Activated T-helper 1 cell treated with anti-CD3 and anti-CD28 coated beads, Interleukin-12 subunit alpha, Interleukin-12 subunit beta, Interleukin-2, Interleukin-4 antibody, amounts not matched to agents 30 ng/mL and 10 ng/mL and 1 ng/mL, durations not matched to agents 14 hours and 24 hours and 36 hours (primary cell): ENCODE measurements around the gene UBN1. TPM values are rescaled to one million over a fixed set of nuclear protein-coding genes. Genes with fewer than 3 reads are reported as not detected.

Experiments used
- DNase-seq: peaks from one replicate; pipeline ENCODE4 v3.0.0; 2021; ENCODE audit warnings: low spot score
- H3K27ac Mint-ChIP-seq: one replicate; pipeline ENCODE4 v1.8.0; 2021; ENCODE audit warnings: mild to moderate bottlenecking, mixed read lengths
- H3K27me3 Mint-ChIP-seq: one replicate; pipeline ENCODE4 v1.8.0; 2022; ENCODE audit warnings: mild to moderate bottlenecking, moderate library complexity, mixed read lengths; ENCODE audit not compliant: insufficient read depth
- H3K36me3 Mint-ChIP-seq: one replicate; pipeline ENCODE4 v1.8.0; 2021; ENCODE audit warnings: low read depth, mixed read lengths
- H3K4me1 Mint-ChIP-seq: one replicate; pipeline ENCODE4 v1.8.0; 2021; ENCODE audit warnings: low read depth, mixed read lengths
- H3K4me3 Mint-ChIP-seq: one replicate; pipeline ENCODE4 v1.8.0; 2021; ENCODE audit warnings: mild to moderate bottlenecking, moderate library complexity, mixed read lengths
- H3K9me3 Mint-ChIP-seq: one replicate; pipeline ENCODE4 v1.8.0; 2021; ENCODE audit warnings: mixed read lengths
- intact Hi-C: fragments of 100-400 bp; cut with micrococcal nuclease; formaldehyde crosslinking; loops from one replicate; pipeline ENCODE4 v1.15.1; 2024
- total RNA-seq: library from RNA; stranded (reverse); gene quantifications from 2 replicates; pipeline ENCODE4 v1.2.3, GENCODE V29; 2022

UBN1 gene
- total RNA-seq, 1 donor from 2014 or later, result 39.6 TPM

DNA sequence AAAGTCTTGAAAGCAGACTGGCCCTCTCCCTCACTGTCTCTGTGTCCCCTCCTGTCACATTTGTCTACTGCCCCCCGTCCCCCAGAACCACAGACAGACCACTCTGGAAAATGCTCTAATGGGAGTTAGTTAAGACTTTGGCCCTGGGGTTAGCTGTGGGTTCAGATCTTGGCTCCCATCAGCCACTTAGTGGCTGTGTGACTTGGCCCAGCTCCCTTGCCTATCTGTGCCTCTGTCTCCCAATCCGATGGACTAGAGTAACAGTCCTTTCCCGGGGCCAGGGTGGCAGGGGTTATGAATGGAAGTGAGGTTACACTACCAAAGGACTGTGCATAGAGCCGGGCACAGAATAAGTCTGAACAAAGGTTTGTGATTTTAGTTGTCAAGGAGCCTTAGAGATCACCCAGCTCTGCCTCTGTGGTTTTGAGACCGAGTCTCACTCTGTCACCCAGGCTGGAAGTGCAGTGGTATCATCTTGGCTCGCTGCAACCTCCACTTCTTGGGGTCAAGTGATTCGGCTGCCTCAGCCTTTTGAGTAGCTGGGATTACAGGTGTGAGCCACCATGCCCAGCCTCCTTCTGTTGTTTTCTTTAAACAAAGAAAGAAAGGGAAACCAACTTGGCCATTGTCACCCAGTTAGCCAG is 66.0 kb downstream of the UBN1 start:
- Mint-ChIP-seq H3K36me3 (no peaks in the 10 kb centered on the region), H3K4me1 (no peaks in the 10 kb centered on the region), H3K27me3 (peaks cover 4% of the 10 kb centered on the region), H3K9me3 (no peaks in the 10 kb centered on the region), H3K4me3 (no peak overlapping the region), H3K27ac (no peak overlapping the region)
- no peak for DNase-seq
- intact Hi-C loops, result no loop called here

DNA sequence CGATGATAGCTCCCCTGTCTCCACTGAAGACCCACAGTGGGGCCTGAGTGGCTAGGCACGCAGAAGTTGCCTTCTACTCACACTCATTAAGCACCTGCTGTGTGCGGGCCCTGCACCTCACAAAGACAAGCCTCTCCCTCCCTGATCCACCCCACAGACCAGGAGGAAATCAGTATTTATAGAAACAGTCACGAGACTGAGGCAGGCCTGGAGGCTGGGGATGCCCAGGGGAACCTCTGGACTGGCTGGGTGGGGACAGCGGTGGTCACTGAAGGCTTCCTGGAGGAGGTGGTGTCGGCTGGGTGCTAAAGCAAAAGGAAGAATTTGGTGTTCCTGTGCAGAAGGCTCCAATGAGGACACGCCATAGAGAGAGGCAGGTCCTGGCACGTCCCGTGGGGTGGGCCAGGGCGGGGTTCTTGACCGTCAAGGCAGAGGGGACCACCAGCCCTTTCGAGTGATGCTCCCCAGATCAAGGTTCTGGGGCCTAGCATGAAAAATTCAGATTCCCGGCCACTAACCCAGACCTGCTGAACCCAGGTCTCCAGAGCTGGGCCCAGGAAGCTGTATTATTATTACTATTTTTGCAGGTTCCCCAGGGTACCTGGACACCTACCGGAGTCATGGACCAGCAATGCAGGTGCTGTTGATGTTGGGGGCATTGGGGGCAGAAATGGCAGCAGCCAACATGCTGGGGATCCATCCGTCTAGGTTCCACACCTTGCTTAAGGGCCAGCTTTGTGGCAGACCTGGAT is 66.7 kb downstream of the UBN1 start:
- Mint-ChIP-seq H3K4me1 (no peaks in the 10 kb centered on the region), H3K27me3 (peaks cover 2% of the 10 kb centered on the region), H3K36me3 (no peaks in the 10 kb centered on the region), H3K9me3 (no peaks in the 10 kb centered on the region), H3K4me3 (no peak overlapping the region), H3K27ac (no peak overlapping the region)
- DNase-seq, result no peak
- intact Hi-C loops, result no loop called here

DNA sequence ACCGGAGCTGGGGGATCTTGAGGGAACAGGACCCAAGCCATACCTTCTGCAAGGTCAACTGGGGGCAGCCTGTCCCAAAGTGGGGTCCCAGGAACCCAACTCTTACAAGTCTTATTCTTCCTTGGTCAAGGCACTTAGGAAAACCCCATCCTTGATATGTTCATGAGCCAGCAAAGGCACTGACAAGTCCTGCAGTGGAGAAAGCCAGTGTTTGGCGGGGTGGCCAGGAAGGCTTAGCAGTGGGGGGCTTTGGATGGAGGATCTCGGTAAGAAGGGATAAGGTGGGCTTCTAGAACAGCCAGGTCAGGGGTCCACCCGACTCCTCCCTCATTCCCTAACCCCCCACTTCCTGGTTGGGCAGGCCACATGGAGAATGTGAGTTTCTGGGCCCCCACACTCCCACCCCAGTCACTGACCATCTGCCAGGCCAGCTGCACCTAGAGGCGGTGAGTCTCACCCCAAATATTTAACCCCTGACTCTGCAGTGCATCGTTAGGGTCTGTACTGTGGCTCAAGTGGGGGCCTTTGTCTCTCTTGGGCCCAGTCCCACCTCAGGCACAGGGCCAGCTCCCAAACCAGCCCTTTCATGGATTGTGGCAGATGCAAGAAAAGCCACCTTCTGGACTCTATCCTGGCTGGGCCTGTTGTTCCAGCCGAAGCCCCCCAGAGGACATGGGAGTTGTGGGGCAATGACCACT is 67.4 kb downstream of the UBN1 start:
- Mint-ChIP-seq H3K4me1 (no peaks in the 10 kb centered on the region), H3K4me3 (no peak overlapping the region), H3K9me3 (no peaks in the 10 kb centered on the region), H3K27ac (no peak overlapping the region), H3K27me3 (peaks cover 2% of the 10 kb centered on the region), H3K36me3 (no peaks in the 10 kb centered on the region)
- DNase-seq, result no peak
- intact Hi-C loops, result no loop called here

DNA sequence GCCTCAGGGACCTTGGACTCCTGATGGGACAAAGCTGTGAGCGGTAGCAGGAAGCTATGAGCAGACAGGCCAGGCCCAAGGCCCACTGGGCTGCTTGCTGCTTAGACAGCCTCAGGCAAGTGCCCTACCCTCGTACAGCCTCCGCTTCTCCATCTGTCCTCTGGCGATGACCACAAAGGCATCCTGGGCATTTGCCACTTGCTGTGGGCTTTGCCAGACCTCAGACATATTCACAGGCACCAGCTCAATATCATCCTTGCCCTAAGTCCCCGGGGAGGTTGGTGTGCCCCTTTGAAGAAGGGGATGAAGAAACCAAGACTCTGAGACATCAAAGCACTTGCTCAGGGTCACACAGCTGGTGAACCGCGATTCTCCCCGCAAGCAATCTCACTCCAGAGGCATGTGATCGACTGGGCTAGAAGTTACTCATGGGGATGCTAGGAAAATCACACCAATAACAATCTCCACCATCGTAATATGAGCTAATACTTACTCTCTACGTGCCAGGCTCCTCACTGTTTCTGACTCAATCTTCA is 68.0 kb downstream of the UBN1 start:
- no peak overlapping the region for H3K4me3 Mint-ChIP-seq
- intact Hi-C loops, result no loop called here
- no peaks in the 10 kb centered on the region for H3K36me3 Mint-ChIP-seq
- DNase-seq, result no peak
- no peaks in the 10 kb centered on the region for H3K9me3 Mint-ChIP-seq
- no peak overlapping the region for H3K27ac Mint-ChIP-seq
- H3K27me3 Mint-ChIP-seq, result no peaks in the 10 kb centered on the region
- H3K4me1 Mint-ChIP-seq, result no peaks in the 10 kb centered on the region

DNA sequence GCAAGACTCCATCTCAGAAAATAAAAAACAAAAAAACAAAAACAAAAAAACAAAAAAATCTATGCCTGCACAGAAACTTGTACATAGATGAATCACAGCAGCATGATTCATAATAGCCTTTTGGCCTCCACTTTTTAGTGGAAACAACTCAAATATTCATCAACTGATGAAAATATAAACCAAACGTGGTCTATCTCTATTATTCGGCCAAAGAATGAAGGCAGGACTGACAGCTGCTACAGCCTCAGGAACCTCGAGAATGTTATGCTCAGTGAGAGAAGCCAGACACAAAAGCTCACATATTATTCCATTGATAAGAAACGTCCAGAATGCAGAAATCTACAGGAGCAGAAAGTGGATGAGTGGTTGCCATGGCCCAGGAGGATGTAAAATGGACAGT is 69.8 kb downstream of the UBN1 start:
- H3K27me3 Mint-ChIP-seq, result no peaks in the 10 kb centered on the region

DNA sequence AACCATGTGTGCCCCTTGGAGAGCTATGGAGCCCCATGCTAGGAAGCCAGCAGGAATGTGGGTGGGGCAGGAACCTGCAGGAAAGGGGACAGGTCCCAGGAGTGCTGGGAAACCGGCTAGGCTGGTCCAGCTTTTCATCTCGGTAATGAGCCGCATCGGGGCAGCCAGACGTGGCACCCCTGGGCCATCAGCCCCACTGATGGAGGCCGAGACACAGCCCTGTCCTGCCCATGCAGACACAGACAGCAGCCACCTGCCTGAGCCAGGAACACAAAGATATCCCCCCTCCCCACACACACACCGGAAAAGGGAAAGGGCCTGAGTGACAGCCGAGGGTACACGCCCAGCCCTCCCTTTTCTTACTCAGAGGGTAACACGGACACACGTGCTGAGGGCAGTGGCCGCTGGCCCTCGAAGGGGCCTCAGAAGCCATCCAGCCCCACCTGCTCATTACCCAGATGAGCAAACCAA is 71.5 kb downstream of the UBN1 start:
- Mint-ChIP-seq H3K27ac (no peak overlapping the region), H3K4me3 (no peak overlapping the region), H3K4me1 (no peaks in the 10 kb centered on the region), H3K27me3 (no peaks in the 10 kb centered on the region), H3K9me3 (no peaks in the 10 kb centered on the region), H3K36me3 (no peaks in the 10 kb centered on the region)
- intact Hi-C loops, result no loop called here
- no peak for DNase-seq

More for the DNA sequence above, 69.8 kb downstream of the UBN1 start:
- Mint-ChIP-seq H3K4me1 (no peaks in the 10 kb centered on the region), H3K36me3 (no peaks in the 10 kb centered on the region), H3K4me3 (no peak overlapping the region), H3K27ac (no peak overlapping the region), H3K9me3 (no peaks in the 10 kb centered on the region)
- intact Hi-C loops, result no loop called here
- no peak for DNase-seq

DNA sequence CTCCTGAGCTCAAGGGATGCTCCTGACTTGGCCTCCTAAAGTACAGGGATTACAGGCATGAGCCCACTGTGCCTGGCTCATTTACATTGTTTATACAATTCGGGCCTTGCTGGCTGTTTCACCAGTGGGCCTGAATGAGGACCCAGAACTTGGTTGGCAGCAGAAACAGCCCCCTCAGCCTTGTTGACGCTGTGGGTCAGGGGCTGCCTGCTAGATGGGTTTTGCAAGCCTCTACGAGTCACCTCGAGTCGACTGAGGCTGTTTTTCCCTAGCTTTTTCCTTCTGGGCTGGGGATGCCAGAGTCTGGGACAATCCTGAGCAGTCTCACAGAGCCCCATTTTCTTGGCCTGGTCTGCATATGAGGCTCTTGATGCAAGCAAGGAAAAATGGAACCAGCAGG is 73.5 kb downstream of the UBN1 start:
- Mint-ChIP-seq H3K9me3 (no peaks in the 10 kb centered on the region), H3K36me3 (no peaks in the 10 kb centered on the region), H3K4me3 (no peak overlapping the region)

DNA sequence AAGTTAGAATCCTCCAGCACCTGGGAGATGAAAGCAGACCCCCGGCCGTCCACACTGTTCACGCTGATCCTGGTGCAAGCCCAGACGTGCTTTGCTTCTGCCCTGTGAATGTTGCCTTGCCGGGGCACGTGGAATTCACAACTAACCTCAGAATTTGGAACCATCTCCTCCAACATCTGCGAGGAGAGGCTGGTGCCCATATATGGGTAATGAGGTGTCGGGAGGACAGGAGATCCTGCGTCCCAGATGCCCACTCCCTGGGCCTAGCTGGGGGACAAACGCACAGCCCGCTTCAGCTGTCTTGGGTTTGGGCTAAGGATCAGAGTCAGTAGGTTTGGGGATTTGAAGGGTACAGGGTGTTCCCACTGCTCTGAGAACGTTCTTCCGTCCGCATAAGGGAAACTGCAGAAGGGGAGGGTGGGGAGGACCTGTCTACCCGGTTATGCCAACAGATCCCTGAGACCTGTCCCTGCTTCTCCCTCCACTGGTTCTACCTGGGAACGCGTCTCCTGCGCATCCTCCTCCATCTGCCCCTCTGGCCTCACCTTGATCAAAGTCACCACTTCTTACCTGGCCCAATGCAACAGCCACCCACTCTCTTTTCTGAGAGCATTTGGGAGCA is 75.6 kb downstream of the UBN1 start:
- Mint-ChIP-seq H3K27ac (no peak overlapping the region), H3K4me3 (no peak overlapping the region), H3K9me3 (peaks cover 15% of the 10 kb centered on the region), H3K27me3 (no peaks in the 10 kb centered on the region), H3K36me3 (peaks cover 3% of the 10 kb centered on the region), H3K4me1 (no peaks in the 10 kb centered on the region)
- DNase-seq, result no peak
- intact Hi-C loops, result no loop called here

More for the DNA sequence above, 73.5 kb downstream of the UBN1 start:
- intact Hi-C loops, result no loop called here
- no peaks in the 10 kb centered on the region for H3K27me3 Mint-ChIP-seq
- no peaks in the 10 kb centered on the region for H3K4me1 Mint-ChIP-seq
- DNase-seq, result no peak
- no peak overlapping the region for H3K27ac Mint-ChIP-seq

DNA sequence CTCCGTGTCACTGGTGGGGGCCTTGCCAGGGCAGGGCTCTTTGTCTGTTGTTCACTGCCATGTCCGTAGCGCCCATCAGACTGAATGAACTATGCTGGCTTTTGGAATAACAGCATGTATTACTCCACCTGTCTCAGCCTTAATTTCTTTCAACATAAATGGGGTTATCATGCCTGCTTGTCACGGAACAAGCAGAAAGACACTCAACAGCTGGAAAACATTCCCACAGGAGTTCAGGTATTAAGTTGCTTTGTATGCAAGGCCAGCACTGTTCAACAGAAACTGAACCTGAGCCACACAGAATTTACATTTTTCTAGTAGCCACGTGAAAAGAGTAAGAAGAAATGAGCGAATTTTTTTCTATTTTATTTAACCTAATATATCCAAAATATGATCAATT is 76.6 kb downstream of the UBN1 start:
- intact Hi-C loops, result no loop called here
- H3K27ac Mint-ChIP-seq, result no peak overlapping the region
- H3K9me3 Mint-ChIP-seq, result peaks cover 15% of the 10 kb centered on the region
- peaks cover 3% of the 10 kb centered on the region for H3K36me3 Mint-ChIP-seq
- H3K4me3 Mint-ChIP-seq, result no peak overlapping the region
- no peaks in the 10 kb centered on the region for H3K4me1 Mint-ChIP-seq
- H3K27me3 Mint-ChIP-seq, result no peaks in the 10 kb centered on the region
- no peak for DNase-seq

DNA sequence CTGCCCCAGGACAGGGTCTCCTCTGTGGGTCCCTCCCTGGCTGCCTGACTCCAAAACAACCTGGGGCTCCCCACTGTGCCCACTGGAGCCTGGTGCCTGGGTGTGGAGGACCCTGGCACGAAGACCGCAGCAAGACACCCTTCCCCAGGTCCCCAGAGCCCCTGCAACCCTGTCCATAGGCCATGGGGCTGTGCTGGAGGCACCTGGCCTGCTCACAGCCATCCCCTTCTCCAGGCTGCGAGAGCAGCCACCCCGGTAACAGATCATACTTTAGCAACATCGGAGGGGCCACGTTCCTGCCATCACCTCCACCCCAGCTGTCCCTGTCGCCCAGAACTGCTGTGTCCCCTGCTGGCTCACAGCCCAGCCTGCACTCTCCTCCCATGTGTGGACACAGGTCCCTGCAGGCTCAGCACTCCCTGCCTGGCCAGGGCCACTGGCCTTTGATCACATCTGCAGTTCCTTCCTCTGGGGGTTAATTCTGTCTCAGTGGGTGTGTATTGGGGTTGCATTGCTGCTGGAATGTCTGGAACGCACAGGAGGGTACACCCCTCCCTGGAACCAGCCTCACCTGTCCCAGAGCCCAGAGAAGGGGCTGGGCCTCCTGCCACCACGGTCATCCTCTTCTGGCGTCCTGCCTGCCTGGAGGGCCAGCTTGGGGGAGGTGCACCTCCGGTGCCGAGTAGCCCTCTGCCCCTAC is 77.5 kb downstream of the UBN1 start:
- no peaks in the 10 kb centered on the region for H3K4me1 Mint-ChIP-seq
- no peak for DNase-seq
- H3K9me3 Mint-ChIP-seq, result peaks cover 20% of the 10 kb centered on the region
- intact Hi-C loops, result no loop called here
- H3K27me3 Mint-ChIP-seq, result no peaks in the 10 kb centered on the region
- no peak overlapping the region for H3K4me3 Mint-ChIP-seq
- peaks cover 3% of the 10 kb centered on the region for H3K36me3 Mint-ChIP-seq
- no peak overlapping the region for H3K27ac Mint-ChIP-seq

DNA sequence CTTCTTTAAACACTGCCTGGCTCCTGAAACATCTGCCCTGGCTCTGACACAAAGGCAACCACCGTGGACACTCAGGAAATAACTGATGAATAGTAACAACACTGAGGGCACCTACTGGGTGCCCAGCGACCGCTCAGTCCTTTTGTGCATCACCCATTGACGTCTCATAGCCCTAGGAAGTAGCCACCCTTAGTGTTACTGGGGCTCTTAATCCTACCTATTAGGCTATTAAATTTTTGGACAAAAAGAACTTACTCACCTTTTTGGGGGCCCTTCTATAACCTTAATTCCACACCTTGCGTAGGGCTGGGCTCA is 78.0 kb downstream of the UBN1 start:
- H3K27ac Mint-ChIP-seq, result no peak overlapping the region
- intact Hi-C loops, result no loop called here
- no peak overlapping the region for H3K4me3 Mint-ChIP-seq
- DNase-seq, result no peak
- H3K27me3 Mint-ChIP-seq, result no peaks in the 10 kb centered on the region
- H3K9me3 Mint-ChIP-seq, result peaks cover 20% of the 10 kb centered on the region
- H3K36me3 Mint-ChIP-seq, result peaks cover 3% of the 10 kb centered on the region
- no peaks in the 10 kb centered on the region for H3K4me1 Mint-ChIP-seq

DNA sequence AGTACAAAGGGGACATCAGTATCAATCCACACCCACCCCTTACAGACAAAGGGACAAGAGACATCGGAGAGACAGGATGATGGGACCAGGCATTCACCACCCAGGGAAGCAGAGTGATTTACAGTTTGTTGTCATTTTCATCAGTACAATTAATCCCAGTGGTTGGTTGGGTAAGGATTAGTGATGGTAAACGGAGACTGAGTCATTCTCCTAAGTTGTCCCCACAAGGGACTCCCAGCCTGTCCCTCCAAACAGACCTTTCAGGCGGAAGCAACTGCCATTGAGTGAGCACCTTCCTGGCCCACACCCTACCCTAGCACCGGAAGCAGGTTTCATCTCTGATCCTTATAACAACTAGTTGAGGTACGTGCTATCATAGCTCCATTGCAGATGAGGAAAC is 78.5 kb downstream of the UBN1 start:
- H3K4me3 Mint-ChIP-seq, result no peak overlapping the region
- no peak overlapping the region for H3K27ac Mint-ChIP-seq
- H3K27me3 Mint-ChIP-seq, result no peaks in the 10 kb centered on the region
- peaks cover 20% of the 10 kb centered on the region for H3K9me3 Mint-ChIP-seq
- H3K4me1 Mint-ChIP-seq, result no peaks in the 10 kb centered on the region
- DNase-seq, result no peak
- intact Hi-C loops, result no loop called here
- H3K36me3 Mint-ChIP-seq, result peaks cover 3% of the 10 kb centered on the region
